RPMI8226 (cell line): ENCODE measurements around the gene EDN2.
A peak's percentile ranks its signal among the peaks of the same experiment; 100 is the strongest.

Experiments
- DNase-seq: peaks from one replicate; pipeline ENCODE4 v3.0.0-alpha.2; 2015

The EDN2 gene

DNA sequence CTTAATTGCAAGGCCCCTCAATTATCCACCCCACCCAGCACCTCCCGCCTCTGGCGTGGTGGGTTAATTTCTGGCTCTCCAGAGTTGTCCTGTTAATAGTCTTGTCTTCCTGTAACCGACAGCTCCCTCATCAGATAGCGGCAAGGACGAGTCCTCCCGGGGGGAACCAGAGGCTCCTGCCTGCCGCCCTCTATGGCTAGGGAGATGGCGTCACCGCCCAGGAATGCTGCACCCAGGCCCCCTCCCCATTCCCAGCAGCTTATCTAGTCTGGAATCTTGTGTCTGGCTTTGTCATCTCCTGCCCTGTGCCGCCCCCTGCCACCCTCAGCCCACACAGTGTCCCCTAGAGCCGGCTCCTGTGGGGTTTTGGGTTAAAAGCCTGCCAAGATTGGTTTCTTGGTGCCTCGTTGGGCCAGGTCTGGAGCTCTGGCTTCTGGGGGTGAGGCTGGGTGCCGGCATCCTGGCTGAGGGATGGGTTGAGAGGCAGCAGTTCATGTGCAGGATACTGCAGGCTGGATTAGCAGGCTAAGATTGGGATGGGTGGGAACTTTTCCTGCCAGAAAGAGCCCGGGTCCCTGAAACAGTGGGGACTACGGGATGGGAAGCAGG is 48.8 kb downstream of the EDN2 start:
- DNase-seq, result no peak

DNA sequence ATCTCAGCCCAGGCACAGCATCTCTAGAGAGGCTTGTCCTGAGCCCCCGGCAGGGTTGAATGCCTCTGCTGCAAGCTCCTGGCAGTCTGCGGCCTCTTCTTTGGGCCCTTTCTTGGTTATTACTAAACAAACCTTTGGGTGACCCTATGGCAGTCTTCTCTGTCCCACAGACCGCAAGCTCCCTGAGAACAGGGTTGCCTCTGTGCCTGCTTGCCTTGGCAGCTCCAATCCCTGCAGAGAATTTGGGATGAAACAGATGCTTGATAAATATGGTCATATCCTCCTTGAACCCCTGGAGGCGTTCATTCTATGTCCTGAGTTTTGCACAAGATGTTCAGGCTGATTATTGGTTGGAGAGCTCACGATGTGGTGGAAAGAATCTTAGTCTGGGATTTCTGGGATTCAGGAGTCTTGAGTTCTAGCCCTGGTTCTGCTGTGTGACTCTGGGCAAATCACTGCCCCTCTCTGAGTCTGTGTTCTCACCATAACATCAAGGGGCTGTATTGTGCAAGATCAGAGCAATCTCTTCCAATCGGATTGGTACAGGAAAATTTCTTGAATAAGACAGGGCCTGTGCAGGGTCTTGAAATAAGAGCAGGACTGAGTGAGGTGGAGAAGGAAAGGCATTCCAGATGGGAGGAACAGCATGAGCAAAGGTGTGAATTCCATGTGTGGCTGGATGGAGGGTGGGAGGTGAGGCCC is 49.6 kb downstream of the EDN2 start:
- DNase-seq, result no peak

DNA sequence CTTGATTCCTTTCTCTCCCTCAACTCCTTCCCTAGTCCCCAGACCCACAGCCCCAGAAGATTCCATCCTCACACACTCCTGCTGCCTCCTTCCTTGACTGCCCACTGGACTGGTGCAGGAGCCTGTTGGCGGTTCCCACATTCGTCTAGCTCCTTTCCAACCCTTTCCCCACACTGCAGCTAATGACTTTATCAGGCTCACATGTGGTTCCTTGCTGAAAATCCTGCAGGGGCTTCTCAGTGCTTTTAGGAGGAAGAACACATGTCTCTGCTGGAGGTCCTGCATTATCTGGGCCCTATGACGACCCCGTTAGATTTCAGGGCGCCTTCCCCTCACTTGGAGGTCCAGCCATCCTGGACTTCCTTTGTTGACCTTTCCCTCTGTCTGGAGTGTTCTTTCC is 50.2 kb downstream of the EDN2 start:
- DNase-seq, result no peak

DNA sequence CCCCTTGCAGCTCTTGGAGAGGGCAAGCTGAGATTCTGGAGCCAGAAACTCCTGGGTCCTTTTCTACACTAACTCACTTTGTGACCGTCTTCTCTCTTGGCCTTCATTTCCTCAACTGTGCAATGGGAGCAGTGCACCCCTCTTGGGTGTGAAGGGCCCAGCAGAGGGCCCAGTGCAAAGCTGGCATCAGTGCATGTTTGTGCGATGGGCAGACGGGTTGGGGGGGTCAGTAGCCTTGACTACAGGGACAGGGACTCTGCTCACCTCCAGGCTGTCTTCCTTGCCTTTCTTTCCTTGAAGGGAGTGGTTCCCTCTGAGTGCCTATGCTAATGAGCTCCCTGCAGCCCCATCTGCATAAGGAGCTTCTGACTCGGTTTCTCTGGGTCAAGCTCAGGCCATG is 51.0 kb downstream of the EDN2 start:
- DNase-seq, result no peak

DNA sequence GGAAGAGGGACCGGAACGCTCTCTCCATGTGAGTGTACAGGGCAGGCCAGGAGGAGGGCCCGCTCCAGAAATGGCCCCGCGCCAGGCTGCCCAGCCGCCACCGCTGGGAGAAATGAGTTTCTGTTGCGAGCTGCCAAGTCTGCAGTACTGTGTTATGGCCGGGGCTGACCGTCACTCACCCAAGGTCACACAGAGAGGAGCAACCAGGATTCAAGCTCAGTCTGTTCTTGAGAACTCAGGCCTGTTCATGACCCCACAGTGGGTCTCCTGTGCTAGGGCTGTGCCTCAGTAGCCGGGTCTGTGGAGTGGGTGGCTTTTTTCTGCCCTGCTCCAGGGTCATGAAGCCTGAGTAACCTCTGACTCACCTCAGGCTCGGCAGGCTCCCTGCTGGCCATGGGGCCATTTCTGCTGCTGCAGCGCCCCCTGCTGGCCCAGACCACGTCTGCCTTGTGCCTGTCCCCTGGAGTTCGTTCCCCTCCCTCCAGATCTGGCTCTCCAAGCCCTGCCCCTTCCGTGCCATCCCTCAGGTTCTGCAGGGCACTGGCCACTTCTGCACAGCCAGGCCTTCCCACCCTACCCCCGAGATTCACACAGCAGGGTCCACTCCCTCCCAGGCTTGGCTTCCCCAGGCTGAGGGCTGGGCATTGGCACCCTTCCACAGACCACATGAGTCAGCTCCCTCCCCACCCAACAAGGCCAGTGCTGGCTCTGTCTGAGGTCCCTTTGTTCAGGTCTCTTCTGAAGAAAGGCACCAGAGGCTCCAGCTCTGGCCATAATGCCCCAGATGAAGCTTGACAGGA is 51.8 kb downstream of the EDN2 start:
- DNase-seq, result peak; percentile 94

DNA sequence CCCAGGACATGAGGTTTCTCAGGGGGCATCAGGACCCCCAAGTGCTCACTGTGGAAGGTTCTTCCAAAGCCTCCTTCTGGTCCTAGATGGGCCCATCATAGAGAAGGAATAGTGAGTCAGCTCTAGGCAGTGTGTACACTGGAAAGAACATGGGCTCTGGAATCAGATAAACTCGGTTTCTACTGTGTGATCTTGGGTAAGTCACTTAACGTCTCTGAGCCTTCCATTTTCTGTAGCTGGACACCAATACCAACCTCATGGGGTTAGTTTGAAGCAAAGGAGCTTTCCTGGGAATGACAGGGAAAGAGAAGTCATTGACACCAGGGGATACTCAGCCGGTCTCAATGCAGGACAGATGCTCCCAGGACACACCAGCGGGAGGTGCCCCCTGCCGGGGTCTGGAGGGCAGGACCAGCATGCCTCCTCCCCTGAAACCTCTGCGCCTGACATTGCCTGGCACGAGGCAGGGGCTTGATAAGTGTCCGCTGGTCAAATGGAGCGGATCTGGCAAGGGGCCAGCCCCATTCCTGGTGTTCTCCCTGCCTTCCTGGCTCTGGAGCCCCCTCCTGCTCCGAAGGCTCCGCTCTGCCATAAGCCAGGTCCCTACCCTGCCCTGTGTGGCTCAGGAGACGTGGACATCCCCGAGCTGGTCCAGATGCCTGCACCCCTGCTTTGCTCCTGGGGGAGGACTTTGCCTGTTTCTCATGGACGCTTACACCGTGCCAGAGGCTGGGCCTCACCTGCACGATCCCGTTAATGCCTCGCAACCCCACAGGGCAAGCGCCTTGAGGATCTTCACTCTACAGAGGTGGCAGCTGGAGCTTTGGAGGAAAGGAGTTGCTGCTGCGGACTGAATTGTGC is 52.8 kb downstream of the EDN2 start:
- DNase-seq, result no peak

DNA sequence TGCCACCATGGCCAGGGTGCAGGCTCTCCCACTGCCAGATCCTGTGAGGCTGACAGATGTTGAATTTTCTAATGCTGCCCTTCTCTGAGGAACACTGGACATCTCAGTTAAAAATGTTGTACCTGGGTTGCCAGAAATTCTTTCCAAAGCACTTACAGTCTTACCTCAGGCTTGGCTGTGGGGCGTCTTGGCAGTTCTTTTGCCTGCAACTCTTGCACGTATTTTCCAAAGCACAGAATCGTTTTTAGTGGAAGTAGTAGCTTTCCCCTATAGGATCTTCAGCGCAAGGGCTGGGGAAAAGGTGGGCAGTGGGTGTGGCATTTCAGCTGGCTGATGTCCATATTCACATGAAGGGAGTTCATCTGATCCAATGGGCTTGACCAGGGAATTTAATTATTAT is 53.9 kb downstream of the EDN2 start:
- peak; percentile 81 for DNase-seq

DNA sequence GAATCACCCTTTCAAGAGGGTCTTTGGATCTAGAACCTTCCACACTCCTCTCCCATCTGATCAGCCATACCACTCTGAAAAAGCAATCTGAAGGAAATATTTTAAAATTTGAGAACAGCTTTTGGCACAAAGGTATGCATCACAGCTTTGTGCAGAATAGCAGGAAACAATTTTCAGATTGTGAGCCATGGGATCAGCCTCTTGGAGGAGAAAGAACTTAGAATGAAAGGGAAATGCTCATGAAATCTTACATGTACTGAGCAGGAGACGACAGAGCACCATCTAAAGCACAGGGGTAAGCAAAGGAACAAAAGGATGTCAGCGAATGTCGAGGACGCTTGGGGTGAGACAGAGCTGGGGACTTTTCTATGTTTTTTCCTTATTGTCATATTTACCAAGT is 54.4 kb downstream of the EDN2 start:
- DNase-seq, result no peak

DNA sequence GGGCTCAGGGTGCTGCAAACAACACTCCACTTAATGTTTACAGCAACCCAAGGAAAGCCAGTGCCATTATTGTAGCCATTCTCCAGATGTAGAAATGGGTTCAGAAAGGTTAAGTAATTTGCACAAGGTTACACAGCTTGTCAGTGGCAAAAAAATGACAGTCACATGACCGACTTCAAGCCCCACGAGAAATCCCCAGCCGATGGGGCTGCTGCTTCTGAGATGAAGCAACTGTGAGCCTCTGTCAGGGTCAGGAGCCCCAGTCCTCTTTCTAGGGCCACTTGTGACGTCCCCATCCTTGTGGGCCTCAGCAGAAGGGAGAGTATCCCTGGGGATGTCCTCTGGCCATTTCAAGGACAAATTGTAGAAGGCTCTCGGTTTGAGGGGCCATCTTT is 54.8 kb downstream of the EDN2 start:
- DNase-seq, result no peak
